GM23338 (cell line): ENCODE results near the gene B4GALT7. TPM values are rescaled to one million over a fixed set of nuclear protein-coding genes. Genes with fewer than 3 reads are reported as not detected.

ENCODE experiments used
- ETS1 ChIP-seq: IDR thresholded peaks from 2 replicates; pipeline ENCODE4 v1.6.1; 2016; ENCODE audit warnings: antibody characterized with exemption
- EZH2 ChIP-seq: fragments of 200-600 bp; sonication (generic); IDR thresholded peaks from one replicate; pipeline ENCODE4 v1.8.0; 2017; ENCODE audit warnings: antibody characterized with exemption, mild to moderate bottlenecking, low read depth; ENCODE audit not compliant: unreplicated experiment
- NANOG ChIP-seq: IDR thresholded peaks from 2 replicates; pipeline ENCODE4 v1.6.1; 2016; ENCODE audit warnings: antibody characterized with exemption, borderline replicate concordance
- POLR2AphosphoS5 ChIP-seq: IDR thresholded peaks from 2 replicates; pipeline ENCODE4 v1.6.1; 2016; ENCODE audit warnings: antibody characterized with exemption, low read depth
- REST ChIP-seq: IDR thresholded peaks from one replicate; pipeline ENCODE4 v1.6.1; 2018; ENCODE audit warnings: antibody characterized with exemption; ENCODE audit not compliant: unreplicated experiment
- STAT1 ChIP-seq: IDR thresholded peaks from one replicate; pipeline ENCODE4 v1.6.1; 2016; ENCODE audit warnings: antibody characterized with exemption; ENCODE audit not compliant: unreplicated experiment
- ZNF114 ChIP-seq: fragments of 250-450 bp; sonication (Bioruptor Pico); IDR thresholded peaks from 2 replicates; pipeline ENCODE4 v1.5.0; 2020; ENCODE audit warnings: mild to moderate bottlenecking, moderate library complexity
- ZNF462 ChIP-seq: fragments of 250-450 bp; sonication (Bioruptor Pico); IDR thresholded peaks from 2 replicates; pipeline ENCODE4 v1.5.0; 2020; ENCODE audit warnings: mild to moderate bottlenecking, moderate library complexity
- polyA plus RNA-seq: library from polyadenylated mRNA; unstranded; fragments of >200 nt; fragmentation: Nextera tagmentation; extraction: Ambion mirVana; gene quantifications from 2 replicates; pipeline ENCODE4 v1.2.1, GENCODE V29; 2016
- total RNA-seq: library from RNA; depleted of rRNA; stranded (reverse); fragments of >200 nt; shearing (Covaris generic); gene quantifications from 2 replicates; pipeline ENCODE4 v1.2.3, GENCODE V29; 2014

B4GALT7 gene
- total and polyA plus RNA-seq, 2 experiments from 2014 or later, result 10.0 to 23.3 TPM

- TF ChIP-seq ZNF462 (CRISPR knock-in tag) (no peak), EZH2 (no peak), ZNF114 (CRISPR knock-in tag) (no peak), POLR2AphosphoS5 (no peak), REST (no peak), ETS1 (no peak), NANOG (no peak), STAT1 (no peak)
Measured at GRCh38 chr5:177565046-177565445, 34.9 kb upstream of the B4GALT7 start (continued).
